GM12878 (cell line): ENCODE measurements around the gene HEMK1. TPM values are rescaled to one million over a fixed set of nuclear protein-coding genes. Genes with fewer than 3 reads are reported as not detected.

Experiments used
- ATAC-seq: fragments of 200-7000 bp; cut with Tn5 transposase; 3 replicates; pipeline ENCODE4 v1.9.1; 2020; ENCODE audit warnings: mild to moderate bottlenecking, moderate library complexity
- BruUV-seq: library from RNA; stranded (reverse); fragments of 400-500 nt; replicated peaks from 2 replicates; lab custom pipeline; 2021; lab: Mats Ljungman, UMichigan
- CTCF ChIA-PET: fragments of 300-600 bp; sonication (Branson Sonifier 250); formaldehyde crosslinking; extraction: SDS; loops from one replicate; lab custom pipeline; 2021; ENCODE audit warnings: inconsistent platforms; lab: Yijun Ruan, JAX
- POLR2A ChIA-PET: fragments of 350-600 bp; formaldehyde crosslinking; extraction: SDS; loops from one replicate; lab custom pipeline; 2021; ENCODE audit warnings: inconsistent platforms; lab: Charles Lee
- RAD21 ChIA-PET: fragments of 300-600 bp; sonication (Branson Sonifier 250); formaldehyde crosslinking; loops from one replicate; lab custom pipeline; 2023; ENCODE audit warnings: antibody characterized with exemption; ENCODE audit not compliant: unreplicated experiment; lab: Charles Lee
- SMC1A ChIA-PET: fragments of 300-600 bp; sonication (Branson Sonifier 250); formaldehyde crosslinking; loops from one replicate; lab custom pipeline; 2023; ENCODE audit not compliant: unreplicated experiment, uncharacterized antibody; lab: Charles Lee
- DNase-seq: peaks from one replicate; pipeline ENCODE4 v3.0.0-alpha.2; 2011; ENCODE audit warnings: low read depth, low spot score
- FAIRE-seq: peaks from 3 replicates; lab custom pipeline; 2011; peaks lifted over from hg19 to GRCh38; lab: Jason Lieb, UNC
- H2AFZ ChIP-seq: 2 replicates; pipeline ENCODE4 v1.6.0; 2011; ENCODE audit warnings: low read depth, low read length, control low read depth; ENCODE audit not compliant: control insufficient read depth
- H3K27ac ChIP-seq: 2 replicates; pipeline ENCODE4 v1.5.1; 2011; ENCODE audit warnings: control low read depth; ENCODE audit not compliant: control insufficient read depth, insufficient read depth
- H3K27me3 ChIP-seq, 2 experiments: replicated peaks in 1 of 2; 2 replicates each; pipeline versions ENCODE4 v1.6.0 to v1.6.1; 2011; ENCODE audit warnings: low read length in 1 of 2; ENCODE audit not compliant: control insufficient read depth in 2 of 2, insufficient read depth in 2 of 2
- H3K36me3 ChIP-seq, 2 experiments: 2 replicates each; pipeline ENCODE4 v1.5.1; 2011; ENCODE audit warnings: low read length in 1 of 2; ENCODE audit not compliant: control insufficient read depth in 2 of 2, insufficient read depth in 2 of 2
- H3K4me1 ChIP-seq: 2 replicates; pipeline ENCODE4 v1.6.1; 2011; ENCODE audit warnings: mild to moderate bottlenecking, low read length, moderate library complexity, mixed read lengths; ENCODE audit not compliant: control insufficient read depth, insufficient read depth
- H3K4me2 ChIP-seq: 2 replicates; pipeline ENCODE4 v1.6.0; 2011; ENCODE audit warnings: control low read depth; ENCODE audit not compliant: control insufficient read depth, insufficient read depth
- H3K4me3 ChIP-seq: fragments of 200-600 bp; sonication (generic); 2 replicates; pipeline ENCODE4 v1.5.1; 2016
- H3K79me2 ChIP-seq: 2 replicates; pipeline ENCODE4 v1.6.0; 2011; ENCODE audit warnings: low read length; ENCODE audit not compliant: control insufficient read depth, insufficient read depth
- H3K9ac ChIP-seq: 2 replicates; pipeline ENCODE4 v1.8.0; 2011; ENCODE audit warnings: low read length, control low read depth, mixed read lengths; ENCODE audit not compliant: control insufficient read depth, insufficient read depth
- H3K9me3 ChIP-seq: replicated peaks from 3 replicates; pipeline ENCODE4 v1.5.1; 2011; ENCODE audit warnings: mild to moderate bottlenecking, low read length; ENCODE audit not compliant: control insufficient read depth, insufficient read depth
- H4K20me1 ChIP-seq: 2 replicates; pipeline ENCODE4 v1.6.0; 2011; ENCODE audit not compliant: control insufficient read depth, insufficient read depth
- ATF7 ChIP-seq: fragments of 450-650 bp; IDR thresholded peaks from 2 replicates; pipeline ENCODE4 v1.6.1; 2016; ENCODE audit warnings: low read depth, mild to moderate bottlenecking
- CHD1 ChIP-seq: IDR thresholded peaks from 2 replicates; pipeline ENCODE4 v1.6.1; 2012; ENCODE audit warnings: low read depth, low read length, improper control_type of control experiment
- NFYA ChIP-seq: IDR thresholded peaks from 2 replicates; pipeline ENCODE4 v1.6.1; 2011; ENCODE audit warnings: low read depth, mild to moderate bottlenecking, low read length, improper control_type of control experiment, borderline replicate concordance
- NR2C1 ChIP-seq: fragments of 450-650 bp; IDR thresholded peaks from 2 replicates; pipeline ENCODE4 v1.6.1; 2017; ENCODE audit warnings: antibody characterized with exemption, mild to moderate bottlenecking, moderate library complexity
- REST ChIP-seq: IDR thresholded peaks from 2 replicates; pipeline ENCODE4 v1.6.1; 2012; ENCODE audit warnings: mild to moderate bottlenecking, low read depth, low read length
- RFX5 ChIP-seq: IDR thresholded peaks from 2 replicates; pipeline ENCODE4 v1.6.1; 2011; ENCODE audit warnings: low read depth, low read length, improper control_type of control experiment
- SUZ12 ChIP-seq: fragments of 200-600 bp; sonication (generic); IDR thresholded peaks from one replicate; pipeline ENCODE4 v1.6.1; 2018; ENCODE audit warnings: antibody characterized with exemption, mild to moderate bottlenecking; ENCODE audit not compliant: unreplicated experiment
- WGBS: methylation state at CpG from one replicate; pipeline ENCODE4 v1.1.6; 2016; ENCODE audit warnings: low lambda C conversion rate; ENCODE audit not compliant: insufficient replicate concordance, insufficient coverage; ENCODE audit errors: missing lambda C conversion rate; 5-methylcytosine and 5-hydroxymethylcytosine counted together
- in situ Hi-C: fragments of 300-500 bp; cut with MboI; formaldehyde crosslinking; loops from 9 replicates; pipeline ENCODE4 v1.14.3; 2018; ENCODE audit warnings: mixed read lengths
- intact Hi-C: fragments of 100-400 bp; cut with micrococcal nuclease; formaldehyde crosslinking; loops from one replicate; pipeline ENCODE4 v1.14.2; 2022; ENCODE audit not compliant: unreplicated experiment
- polyA plus RNA-seq, 11 experiments: library from polyadenylated mRNA; depleted of rRNA in 4 of 11; unstranded in 6 of 11; stranded (reverse) in 5 of 11; fragments of >200 nt; fragmentation: Nextera tagmentation in 4 of 11; fragmentation: Illumina TruSeq in 1 of 11; extraction: Ambion mirVana in 4 of 11; extraction: Trizol in 1 of 11; gene quantifications; 1 replicate in 1 of 11; 2 replicates in 10 of 11; pipeline versions ENCODE4 v1.2.1 to v1.2.3, GENCODE V29; 2011 to 2016; ENCODE audit warnings: inconsistent platforms in 2 of 11, missing spikeins in 2 of 11, low read depth in 1 of 11
- total RNA-seq, 4 experiments: library from RNA; depleted of rRNA in 3 of 4; stranded (reverse); fragments of >200 nt in 3 of 4; fragmentation: Illumina TruSeq in 1 of 4; extraction: Trizol in 1 of 4; gene quantifications; 2 replicates each; pipeline versions ENCODE4 v1.2.1 to v1.2.3, GENCODE V29; 2013 to 2021

The HEMK1 gene
- total and polyA plus RNA-seq, 10 of the 15 experiments (the other 5 are each of a cell fraction or from before 2014, with no cell fraction given): 2.8 to 19.0 (median 12.0) TPM

- no peak overlapping the region for H3K9ac ChIP-seq
- DNase-seq (no peak), ATAC-seq (no peak), FAIRE-seq (no peak)
- no peak overlapping the region for H3K4me2 ChIP-seq
- no peaks in the 10 kb centered on the region for H3K36me3 ChIP-seq
- TF ChIP-seq RFX5: no peak
- H3K9me3 ChIP-seq: no peaks in the 10 kb centered on the region
- in situ Hi-C loops: no loop called here
- WGBS: 25% methylated on average over 4 of the region's 4 CpGs
- SMC1A ChIA-PET: no interaction called here
- H4K20me1 ChIP-seq: no peaks in the 10 kb centered on the region
- intact Hi-C loops: no loop called here
- POLR2A ChIA-PET: no interaction called here
- H3K4me1 ChIP-seq: no peaks in the 10 kb centered on the region
- H3K79me2 ChIP-seq: no peaks in the 10 kb centered on the region
- CTCF ChIA-PET: no interaction called here
- peaks cover 7 to 9% of the 10 kb centered on the region in 2 experiments for H3K27me3 ChIP-seq
- no peak overlapping the region for H3K27ac ChIP-seq
- no TSS peak for BruUV-seq
- H2AFZ ChIP-seq: no peak overlapping the region
- no peak overlapping the region for H3K4me3 ChIP-seq
- RAD21 ChIA-PET: no interaction called here
Observed at GRCh38 chr3:50537421-50538129, 31.7 kb upstream of the HEMK1 start.

DNA sequence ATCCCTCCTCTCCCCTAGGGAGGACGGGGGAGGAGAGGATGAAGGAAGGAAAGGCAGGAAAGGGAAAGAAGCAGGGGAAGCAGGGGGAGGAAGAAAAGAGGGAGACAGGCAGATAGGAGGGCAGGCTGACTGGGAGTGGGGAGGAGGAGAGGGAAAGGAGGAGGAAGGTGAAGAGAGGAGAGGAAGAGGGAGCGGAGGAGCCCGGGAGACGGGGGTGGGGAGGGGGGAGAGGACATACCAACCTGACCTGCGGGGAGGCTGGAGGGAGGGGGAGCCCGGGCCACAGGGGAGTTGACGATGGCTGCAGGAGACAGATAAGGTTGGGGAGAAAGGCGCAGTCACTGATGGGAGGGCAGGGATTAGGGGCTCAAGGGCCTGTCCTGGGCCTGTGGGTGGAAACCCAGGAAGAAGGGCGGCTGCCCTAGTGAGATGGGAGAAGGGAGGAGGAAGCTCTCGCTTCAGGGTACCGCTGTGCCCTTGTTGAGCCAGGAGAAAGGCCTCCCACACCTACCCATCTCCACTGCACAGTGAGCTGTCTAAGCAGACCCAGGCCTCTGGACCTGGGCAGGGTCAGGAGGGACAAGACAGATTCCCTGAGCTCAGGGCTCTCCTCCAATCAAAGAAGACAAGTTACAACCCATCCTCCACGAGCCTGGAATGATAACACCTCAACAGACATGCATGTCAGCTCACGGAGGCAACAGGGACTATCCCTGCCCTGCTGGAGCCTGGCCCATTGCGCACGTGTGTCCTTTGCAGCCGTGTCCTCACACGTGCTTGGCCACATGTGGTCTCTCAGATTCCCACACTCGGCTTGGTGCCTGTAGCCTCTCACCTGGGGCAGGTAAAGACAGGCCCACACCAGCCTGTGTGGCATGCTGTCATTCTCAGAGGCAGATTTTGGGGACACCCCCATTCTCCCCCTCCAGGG is 29.7 kb upstream of the HEMK1 start:
- intact Hi-C loops (no loop called here), in situ Hi-C loops (no loop called here)
- ATAC-seq (no peak), DNase-seq (no peak), FAIRE-seq (no peak)
- 9% methylated on average over 13 of the region's 18 CpGs for WGBS
- H3K9ac ChIP-seq: no peak overlapping the region
- no peaks in the 10 kb centered on the region for H3K79me2 ChIP-seq
- H3K4me1 ChIP-seq: no peaks in the 10 kb centered on the region
- POLR2A ChIA-PET: no interaction called here
- no peak overlapping the region for H3K4me2 ChIP-seq
- no peak overlapping the region for H2AFZ ChIP-seq
- H3K4me3 ChIP-seq: no peak overlapping the region
- H3K27ac ChIP-seq: no peak overlapping the region
- no peaks in the 10 kb centered on the region for H3K9me3 ChIP-seq
- H3K36me3 ChIP-seq: no peaks in the 10 kb centered on the region
- BruUV-seq: no TSS peak
- H4K20me1 ChIP-seq: no peaks in the 10 kb centered on the region
- SMC1A ChIA-PET: no interaction called here
- CTCF ChIA-PET: interaction anchor here (0.8 to 1.0 kb wide), 3 partner anchors 10 to 193 kb away, joined by 3 to 4 read pairs (median 3); no protein-coding TSS in a partner anchor
- RAD21 ChIA-PET: no interaction called here
- peaks cover 5 to 7% of the 10 kb centered on the region in 2 experiments for H3K27me3 ChIP-seq
- TF ChIP-seq SUZ12 (no peak), ATF7 (no peak), REST (no peak), NR2C1 (no peak), CHD1 (no peak), NFYA (no peak)
